ENCODE data around the gene EPHB1.

The EPHB1 gene

DNA sequence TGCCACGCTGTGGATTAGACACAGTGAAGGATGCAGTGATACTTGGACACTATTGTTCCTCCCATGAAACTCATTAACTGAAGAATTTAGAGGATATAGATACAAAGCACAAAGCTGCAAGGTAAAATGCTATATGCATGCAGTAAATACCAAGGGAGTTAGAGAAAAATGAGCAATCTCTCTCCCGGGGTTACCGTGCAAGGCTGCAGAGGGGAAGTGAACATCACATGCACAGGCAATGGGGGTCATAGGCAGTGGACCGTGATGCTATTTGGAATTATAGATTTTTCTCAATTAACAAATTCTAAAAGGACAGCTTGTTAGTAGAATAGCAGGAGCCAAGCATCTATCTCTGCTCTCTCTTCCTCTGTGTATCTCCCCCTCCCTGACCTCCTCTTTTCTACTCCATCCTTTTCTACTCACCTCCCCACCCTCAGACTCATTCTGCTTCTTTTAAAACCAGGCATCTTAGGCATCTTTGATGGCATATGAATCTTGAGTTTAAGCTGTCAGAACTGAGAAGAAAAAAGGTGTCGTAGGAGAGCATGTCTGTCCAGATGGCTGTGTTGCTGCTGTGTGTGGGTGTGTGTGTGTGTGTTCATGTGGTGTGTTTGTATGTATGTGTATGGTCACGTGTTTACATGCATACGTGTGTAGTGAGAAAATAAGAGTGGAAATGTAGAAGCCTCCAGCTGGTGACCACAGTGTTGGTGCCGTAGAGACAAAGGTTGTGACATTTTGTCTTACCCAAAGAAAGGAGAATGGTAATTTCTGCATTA lies 339.0 kb downstream of the EPHB1 start:
- no peak for DNase-seq (ENCODE audit: low read depth)

DNA sequence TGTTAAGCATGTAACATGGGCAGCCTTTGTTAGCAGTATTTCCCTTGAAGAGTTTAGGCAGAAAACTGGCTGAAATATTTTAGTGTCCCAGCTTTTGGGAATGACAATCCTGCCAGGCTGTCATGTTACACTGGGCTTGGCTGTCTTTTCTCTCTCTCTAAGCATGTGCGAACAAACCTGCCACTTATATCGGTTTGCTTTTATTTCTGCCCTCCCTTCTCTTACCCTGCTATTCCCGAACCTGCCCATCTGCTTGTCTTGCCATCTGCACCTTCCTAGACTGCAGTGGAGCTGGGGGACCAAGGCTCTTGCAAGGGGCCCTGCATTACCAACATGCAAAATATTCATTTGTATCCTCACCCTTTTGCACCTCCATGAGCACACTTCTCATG lies 339.6 kb downstream of the EPHB1 start:
- no peak for DNase-seq (ENCODE audit: low read depth)

DNA sequence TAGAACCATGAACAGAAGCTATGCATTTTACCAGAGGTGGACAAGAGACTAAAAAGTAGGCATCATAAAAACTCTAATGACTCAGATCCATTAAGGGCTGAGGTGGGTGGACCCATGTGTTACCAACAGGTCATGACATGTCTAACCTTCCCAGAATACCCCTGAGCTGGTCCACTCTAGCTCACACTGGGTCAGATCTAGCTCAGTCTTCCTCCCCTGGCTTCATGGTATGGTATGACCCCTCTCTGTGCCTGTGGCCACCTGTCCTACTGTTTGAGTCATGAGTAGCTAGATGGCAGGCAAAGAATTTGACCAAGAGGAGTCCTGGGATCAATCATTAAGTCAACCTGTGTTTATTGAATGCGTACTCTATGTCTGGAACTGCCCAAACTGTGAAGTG lies 340.4 kb downstream of the EPHB1 start:
- DNase-seq (ENCODE audit: low read depth), result no peak

DNA sequence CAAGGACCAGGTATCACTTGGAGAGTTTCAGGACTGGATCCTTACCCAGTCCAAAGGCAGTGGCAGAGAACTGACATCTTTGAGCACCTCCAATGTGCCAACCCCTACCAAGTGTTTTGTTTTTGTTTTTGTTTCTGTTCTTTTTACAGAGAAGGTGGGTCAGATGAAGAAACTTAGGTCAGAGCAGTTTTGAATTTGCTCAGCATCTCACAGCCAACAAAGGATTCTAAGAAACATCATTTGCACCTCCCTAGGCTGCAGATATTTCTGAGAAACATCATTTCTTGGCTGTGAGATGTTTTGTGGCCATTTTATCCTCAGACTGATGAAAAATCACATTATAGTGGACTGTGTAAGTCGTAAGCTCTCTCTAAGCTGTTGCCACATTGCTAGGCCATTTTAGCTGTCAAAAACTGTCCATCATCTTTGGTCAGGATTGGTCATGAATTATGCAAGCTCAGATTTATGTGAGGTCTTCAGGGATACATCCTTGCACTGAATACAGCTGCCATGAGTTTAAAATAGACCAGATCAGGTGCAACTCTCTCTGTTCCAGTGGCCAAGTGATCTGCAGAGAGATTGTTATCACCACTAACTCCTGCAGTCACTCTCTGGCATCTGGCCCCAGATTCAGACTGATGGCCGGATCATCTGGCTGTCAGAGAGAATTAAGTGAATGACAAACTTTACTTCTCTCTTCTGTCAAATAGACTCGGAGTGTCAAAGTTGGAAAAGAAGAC lies 341.5 kb downstream of the EPHB1 start:
- DNase-seq (ENCODE audit: low read depth), result no peak

DNA sequence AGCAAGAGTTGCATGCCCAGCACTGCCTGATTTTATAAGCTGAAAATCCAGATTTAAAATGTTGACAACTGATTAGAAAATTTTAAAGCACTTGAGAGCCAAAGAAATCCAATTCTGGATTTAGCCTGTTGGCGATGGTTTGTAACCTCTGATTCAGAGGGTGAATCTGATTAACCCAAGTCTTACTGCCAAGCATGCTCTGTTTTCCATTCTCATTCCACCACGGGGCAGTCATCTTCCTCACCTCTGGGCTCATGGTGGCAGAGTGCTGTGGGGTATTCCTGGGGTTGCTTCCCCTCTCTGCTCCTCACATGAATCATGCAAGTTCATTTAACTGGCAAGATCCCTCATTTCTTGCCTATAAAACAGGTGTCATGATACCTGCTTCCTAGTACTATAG lies 342.2 kb downstream of the EPHB1 start:
- DNase-seq (ENCODE audit: low read depth), result no peak

DNA sequence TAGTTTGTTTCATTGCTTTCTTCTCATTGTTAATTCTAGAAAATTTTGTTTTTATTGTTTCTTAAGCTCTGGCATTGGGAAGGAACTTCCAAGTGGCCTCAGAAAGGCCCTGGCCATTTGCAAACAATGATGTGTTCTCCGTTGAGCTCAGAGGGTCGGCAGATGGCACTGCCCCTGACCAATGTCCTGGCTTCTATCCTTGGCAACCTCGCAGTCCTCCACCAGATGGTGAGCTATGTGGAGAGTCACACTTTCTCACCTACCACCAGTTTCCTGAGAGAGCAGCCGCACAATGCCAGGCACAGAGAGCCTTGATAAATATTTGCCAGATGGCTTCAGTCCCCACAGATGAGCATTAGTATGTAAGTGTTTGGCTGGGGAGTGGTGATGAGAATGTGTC lies 343.7 kb downstream of the EPHB1 start:
- no peak for DNase-seq (ENCODE audit: low read depth)

DNA sequence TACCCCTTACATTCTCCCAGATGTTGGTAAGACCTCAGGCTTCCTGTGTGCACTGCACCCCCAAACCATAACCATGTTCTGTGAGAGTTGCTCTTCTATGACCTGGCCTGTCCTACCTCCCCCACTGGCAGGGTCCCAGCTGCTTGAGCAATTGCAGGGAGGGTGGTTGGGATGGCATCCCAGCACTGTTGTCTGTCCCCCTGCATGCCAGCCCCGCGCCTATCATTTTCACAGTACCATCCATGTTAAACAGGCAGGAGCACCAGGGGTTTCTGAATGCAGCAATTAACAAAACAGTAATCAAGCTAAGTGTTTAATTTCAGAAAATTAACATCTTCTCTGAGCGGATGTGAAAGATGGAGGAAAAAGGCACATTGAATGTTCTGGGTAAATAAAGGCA lies 345.5 kb downstream of the EPHB1 start:
- no peak for DNase-seq (ENCODE audit: low read depth)

DNA sequence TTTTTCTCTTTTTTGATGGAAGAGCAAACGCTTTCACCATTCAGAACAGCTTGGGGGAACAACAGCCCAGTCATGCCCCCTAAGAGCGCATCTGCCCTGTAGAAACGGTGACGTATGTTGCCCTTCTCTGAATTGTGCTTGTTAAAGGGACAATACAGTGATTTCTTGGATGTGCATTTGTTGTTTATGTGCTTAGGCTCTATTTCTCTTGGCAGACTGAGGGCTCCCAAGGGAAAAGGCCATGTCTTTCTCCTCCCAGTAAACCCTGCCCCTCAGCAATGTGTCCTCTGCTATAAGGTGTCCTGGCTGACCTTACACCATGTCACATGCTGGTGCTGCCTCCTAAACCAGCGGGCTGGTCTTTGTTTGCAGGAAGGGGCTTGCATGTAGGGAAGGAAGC lies 346.1 kb downstream of the EPHB1 start:
- no peak for DNase-seq (ENCODE audit: low read depth)

DNA sequence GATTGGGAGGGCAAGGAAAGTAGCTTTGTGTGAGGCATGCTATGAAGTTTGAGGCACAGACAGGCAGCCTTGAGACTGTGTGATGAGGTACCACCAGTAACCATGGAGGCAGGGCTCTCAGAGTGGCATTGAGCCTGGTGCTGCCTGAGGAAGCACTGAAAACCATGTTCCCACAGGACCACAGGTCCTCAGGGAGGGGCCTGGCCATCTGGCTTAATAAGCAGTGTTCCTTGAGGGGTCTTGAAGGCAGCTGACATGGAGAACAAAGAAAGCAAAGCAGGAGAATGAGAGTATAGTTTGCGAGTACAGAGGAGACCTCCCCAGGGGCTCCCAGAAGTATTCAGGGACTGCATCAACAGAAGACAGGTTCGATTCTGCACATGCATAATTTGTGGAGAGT lies 346.6 kb downstream of the EPHB1 start:
- no peak for DNase-seq (ENCODE audit: low read depth)

DNA sequence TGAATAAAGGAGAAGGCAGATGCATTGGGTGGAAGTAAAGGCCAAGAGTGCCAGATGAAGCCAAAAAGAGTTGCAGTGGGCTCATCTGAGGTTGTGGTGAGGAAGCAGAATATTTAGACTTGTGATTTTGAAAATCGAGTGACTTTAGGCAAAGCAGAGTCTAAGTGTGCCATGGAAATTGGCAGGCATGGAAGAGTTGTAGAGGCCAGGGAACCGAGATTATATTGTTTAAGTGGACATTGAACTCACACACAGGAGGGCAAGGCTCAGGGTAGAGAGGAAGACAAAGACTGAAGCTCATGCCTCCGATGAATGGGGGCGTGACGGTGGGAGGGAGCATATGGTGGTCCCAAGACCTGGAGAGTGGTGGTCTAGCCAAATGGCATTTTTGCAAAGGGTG lies 347.5 kb downstream of the EPHB1 start:
- no peak for DNase-seq (ENCODE audit: low read depth)

DNA sequence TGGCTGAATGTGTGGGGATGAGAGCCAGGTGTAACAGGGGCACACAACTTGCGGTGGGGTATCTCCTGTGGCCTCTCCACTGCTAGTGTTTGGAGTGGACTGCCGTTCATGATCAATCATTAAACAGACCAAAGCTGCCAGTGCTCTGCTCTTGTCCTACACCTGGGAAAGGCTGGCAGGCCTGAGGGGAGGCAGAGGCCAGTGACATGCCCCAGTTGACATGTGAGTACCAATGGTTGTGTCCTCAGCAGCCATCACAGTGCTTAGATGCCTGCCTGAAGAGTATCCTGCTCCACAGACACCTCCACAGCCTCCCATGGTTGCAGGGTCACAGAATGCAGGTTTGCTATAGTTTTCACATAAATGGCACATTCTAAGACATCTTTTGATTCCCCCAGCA lies 348.4 kb downstream of the EPHB1 start:
- no peak for DNase-seq (ENCODE audit: low read depth)

DNA sequence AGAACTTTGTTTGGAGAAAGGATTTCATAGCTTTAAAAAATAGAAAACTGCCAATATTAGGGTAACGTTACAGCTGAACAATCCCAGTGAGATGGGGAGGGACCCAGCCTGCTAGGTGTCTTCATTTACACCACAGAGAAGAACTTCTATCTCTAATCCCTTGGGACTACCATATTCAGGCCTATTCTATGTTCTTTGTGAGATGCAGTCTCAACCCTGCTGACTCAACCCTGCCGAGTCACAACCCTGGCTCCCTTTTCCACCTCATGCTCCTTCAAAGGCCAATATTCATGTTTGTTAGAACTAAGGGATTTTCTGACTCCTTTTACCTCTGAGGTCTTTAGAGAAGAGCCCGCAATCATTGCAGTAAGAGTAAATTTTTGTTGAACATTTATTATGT lies 350.5 kb downstream of the EPHB1 start:
- no peak for DNase-seq (ENCODE audit: low read depth)

DNA sequence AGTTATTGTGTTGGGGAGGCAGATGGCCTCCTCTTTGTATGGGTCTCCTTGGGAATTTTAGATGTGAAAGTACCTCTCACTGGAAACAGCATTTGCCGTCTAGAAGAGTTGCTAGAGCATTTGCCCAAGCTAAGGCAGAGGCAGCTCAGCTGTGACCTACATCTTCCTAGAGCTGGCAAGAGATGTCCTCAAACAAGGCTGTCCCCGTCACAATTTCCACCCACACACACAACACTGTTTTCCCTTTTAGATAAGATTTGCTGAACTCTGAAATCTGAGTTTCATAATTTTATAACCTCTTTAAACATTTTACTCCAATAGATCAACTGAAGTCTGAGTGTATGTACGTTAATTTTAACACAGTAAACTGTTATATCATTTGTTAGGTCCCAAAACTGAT lies 352.6 kb downstream of the EPHB1 start:
- no peak for DNase-seq (ENCODE audit: low read depth)

DNA sequence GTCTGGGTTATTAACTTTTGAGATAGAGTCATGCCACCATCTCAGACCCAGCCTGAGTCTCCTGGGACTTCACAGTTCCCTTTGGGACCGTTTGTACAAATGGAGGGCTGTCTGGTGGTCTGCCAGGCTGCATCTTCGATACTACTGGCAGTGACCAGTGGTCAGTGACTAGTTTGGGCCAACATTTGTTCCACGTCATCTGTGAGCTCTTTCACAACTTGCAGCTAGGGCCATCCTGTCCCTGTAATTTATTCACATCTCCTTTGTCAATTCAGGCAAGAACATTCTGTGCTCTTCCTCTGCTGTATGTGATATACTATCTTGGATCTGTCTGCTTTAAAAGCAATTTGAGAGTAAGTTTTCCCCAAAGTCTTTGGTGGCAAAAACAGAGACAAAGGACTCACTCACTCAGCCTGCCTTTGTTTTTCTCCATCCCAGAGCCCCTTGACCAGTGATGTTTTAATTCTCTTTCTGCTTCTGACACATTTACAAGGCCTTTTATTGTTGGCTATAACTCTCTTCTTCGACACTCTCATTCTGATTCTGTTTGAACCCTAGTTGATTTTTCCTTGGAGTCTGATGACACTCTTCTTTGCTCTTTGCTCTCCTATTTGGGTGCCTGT lies 353.4 kb downstream of the EPHB1 start:
- no peak for DNase-seq (ENCODE audit: low read depth)

DNA sequence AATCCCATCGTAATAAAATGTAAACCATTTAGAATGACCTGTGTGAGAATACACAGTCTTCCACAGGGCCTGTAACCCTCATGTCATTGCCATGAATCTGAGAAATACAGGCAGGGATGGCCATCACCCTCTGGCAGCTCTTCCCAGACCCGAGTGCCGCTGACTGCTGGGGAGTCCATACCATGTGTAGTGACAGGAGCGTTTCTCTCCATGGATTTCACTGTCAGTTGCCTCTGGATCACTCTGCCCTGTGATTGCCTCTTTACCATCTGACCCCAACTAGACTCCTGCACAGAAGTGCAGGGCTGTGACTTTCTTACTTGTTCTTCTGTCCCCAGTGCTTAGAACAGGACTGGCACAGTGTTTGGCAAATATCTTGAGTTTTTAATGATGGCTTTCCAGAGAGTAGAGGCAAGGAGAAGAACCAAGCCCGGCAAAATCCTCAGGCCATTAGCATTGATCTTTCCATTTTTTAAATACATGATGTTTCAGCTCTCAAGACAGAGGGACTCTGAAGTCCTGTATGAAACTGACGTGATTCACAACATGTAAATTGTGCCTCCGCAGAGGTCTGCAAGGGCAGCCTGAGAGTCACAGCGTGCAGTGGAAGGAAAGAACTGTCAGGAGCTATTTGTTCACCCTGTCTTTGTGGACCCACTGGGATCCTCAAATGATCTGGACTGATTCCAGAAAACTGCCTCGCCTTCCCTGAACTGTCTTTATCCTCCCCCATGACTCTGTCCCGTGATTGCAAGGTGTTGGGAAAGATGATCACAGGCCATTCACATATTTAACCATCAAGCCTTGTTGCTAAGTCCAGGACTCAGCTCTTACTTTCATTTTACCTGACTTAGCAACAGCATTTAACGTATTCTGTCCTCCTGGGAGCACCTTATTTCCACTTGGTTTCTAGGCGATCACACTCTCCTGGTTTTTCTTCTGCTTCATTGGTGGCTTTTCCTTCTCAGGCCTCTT lies 354.9 kb downstream of the EPHB1 start:
- no peak for DNase-seq (ENCODE audit: low read depth)

DNA sequence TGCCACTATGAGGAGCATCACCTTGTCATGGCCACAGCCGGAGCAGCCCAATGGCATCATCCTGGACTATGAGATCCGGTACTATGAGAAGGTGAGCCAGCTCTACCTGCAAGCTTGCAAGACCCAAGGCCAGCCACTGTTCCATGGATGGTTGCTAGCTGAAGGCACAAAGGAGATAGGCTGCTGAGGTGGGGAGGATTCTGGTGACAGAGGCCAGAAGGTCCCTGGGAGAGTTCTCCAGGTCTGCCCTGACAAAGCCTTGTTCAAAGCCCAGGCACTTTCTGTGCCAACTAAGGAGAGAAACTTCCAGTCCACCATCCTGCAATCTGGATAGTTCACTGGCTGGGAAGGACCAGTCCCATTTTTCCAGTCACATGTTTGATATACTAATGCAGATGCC lies 359.1 kb downstream of the EPHB1 start:
- DNase-seq (ENCODE audit: low read depth), result no peak

DNA sequence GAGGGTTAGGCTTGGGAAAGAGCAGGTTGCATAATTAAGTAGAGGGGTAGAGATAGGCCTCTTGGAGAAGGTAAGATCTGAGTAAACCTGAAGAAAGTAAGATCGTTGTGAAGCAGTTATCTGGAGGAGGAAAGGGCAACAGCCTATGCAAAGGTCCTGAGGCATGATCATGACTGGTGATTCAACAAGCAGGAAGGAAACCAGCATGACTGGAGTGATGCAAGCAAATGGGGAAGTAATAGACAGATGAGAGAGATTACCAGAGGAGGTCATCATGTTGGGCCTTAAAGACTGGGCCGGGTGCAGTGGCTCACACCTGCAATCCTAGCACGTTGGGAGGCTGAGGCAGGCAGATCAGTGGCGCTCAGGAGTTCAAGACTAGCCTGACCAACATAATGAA lies 360.2 kb downstream of the EPHB1 start:
- no peak for DNase-seq (ENCODE audit: low read depth)

DNA sequence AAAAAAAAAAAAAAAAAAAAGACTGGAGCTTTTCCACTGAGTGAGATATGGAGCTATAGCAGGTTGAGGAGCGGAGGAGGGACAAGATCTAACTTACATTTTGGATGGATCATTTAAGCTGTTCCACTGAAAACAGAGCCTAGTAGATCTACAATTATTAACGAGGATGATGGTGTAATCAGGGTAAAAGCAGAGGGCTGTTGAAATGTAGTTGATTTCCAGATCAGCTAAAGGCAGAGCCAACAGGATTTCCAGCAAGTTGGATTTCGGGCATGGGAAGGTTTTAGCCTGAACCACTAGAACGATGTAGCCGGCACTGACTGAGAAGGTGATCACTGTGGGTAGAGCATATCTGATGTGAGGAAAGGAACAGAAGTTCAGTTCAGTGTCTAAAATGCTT lies 360.7 kb downstream of the EPHB1 start:
- DNase-seq (ENCODE audit: low read depth), result no peak

DNA sequence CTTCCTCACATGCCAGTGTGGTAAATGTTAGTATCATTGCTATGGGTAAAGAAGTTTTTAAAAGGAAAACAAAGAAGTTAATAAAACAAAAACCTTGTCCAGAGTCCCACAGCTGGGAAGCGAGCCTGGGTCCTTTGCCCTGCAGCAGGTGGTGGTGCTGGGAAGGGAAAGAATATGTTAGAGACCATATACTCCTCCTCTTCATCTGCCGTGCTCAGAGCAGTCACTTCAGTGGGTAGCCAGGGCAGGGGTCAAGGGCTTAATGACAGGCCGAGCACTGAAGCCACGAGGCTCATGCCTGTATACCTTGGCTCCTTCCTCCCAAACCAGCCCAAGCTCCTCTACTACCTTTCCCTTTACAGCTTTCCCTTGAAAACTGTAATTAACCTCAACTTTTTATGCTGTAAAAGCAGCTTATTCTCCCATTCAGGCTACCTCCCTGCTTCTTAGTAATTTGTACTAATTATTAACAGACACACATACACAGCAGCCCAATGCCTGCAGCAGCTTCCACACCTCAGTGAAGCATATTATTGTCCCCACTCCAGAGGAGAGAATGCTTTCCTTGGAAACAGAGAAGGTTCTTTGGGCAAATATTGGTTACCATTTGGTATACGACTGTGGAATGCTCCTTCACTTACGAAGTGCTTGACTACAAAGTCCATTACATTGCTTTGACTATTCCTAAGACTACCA lies 362.1 kb downstream of the EPHB1 start:
- no peak for DNase-seq (ENCODE audit: low read depth)

DNA sequence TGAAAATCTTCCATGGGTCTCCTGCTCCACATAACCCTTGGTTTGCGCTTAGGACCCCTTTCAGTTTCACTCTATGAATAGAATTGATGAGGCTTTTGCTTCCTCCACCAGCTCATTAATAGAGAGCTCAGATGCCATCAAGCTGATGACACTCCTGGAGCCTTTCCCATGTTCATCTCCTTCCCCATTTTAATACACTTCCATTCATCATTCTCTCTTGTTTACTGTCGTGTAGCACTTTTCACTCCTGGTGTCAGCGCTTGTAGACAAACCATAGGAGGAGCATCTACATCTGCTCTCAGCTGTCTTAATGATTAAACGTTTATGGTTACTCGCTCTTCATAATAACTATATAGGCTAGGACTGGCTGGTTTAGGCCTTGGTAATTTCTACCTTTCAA lies 363.5 kb downstream of the EPHB1 start:
- DNase-seq (ENCODE audit: low read depth), result no peak

DNA sequence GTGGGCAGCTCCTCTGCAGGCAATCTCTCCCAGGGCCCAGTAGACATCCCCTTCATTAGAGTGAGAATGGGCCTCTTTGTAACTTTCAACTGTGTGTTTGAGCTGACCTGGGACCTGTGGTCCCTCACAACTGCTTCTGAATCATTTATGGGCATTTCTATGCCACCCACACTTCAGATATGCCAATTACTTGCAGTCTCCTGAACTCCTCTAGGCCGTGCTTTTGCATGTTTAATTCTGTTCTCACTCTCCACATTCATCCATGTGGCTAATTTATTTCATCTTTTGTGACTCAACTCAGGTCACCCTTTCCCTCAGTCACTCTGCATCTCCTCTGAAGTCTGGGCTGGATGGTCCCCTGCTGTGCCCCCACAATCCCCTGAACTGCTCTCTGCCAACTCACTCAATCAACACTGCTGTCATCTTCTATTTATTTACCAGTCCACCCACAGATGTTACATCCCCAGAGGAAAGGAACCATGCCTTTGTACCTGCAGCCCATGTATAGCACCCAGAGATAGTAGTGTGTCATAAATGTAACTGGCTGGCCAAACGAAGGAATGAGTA lies 364.7 kb downstream of the EPHB1 start:
- DNase-seq (ENCODE audit: low read depth), result no peak
